ENCODE measurements around the gene SLC25A3.

Gene SLC25A3

GRCh38 chr12:98644433-98644711, 50.9 kb downstream of the SLC25A3 start:
- H3K36me3 ChIP-seq (replicated peaks) = peaks cover 2% of the 10 kb centered on the region
- in situ Hi-C loops (cut with HindIII; ENCODE audit: low pct_ligation_motif_present, low sequenced_read_pairs) = no loop called here
- peak overlapping the region; percentile 94 for H3K27ac ChIP-seq
- H3K4me3 ChIP-seq (ENCODE audit: low read depth, low read length) = peak overlapping the region; percentile 87
- no peak for TF ChIP-seq CTCF (IDR thresholded peaks at IDR 0.05; ENCODE audit: low read depth, low read length, missing control alignments)
- DNase-seq = no peak
- no peaks in the 10 kb centered on the region for H3K27me3 ChIP-seq (replicated peaks)

DNA sequence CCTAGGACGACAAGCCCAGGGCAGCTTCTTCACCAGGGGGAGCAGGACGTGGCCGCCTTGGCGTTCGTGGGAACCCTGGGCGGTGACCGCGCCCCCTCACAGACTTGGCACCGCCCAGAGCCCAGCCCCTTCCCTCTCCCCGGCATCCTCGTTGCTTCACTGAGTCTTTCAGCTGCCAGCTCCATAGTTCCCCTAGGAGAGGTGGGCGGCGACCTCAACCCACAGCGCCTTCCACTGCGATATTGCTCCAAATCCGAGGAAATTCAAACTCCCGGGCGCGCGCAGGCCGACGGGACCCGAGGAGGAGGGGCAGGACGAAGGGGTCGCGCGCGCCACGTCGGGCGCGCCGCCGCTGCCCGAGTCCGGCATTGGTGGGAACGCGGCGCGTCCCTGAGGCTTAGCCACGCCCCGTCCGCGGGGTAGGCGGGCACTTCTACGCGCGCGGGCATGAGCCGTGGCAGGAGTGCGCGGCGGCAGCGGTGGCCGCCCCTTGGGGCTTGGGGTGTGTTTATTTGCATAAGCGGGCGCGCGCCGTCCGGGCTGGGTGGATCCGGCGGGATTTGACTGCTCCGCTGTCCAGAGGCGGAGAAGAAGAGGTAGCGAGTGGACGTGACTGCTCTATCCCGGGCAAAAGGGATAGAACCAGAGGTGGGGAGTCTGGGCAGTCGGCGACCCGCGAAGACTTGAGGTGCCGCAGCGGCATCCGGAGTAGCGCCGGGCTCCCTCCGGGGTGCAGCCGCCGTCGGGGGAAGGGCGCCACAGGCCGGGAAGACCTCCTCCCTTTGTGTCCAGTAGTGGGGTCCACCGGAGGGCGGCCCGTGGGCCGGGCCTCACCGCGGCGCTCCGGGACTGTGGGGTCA, 51.5 kb downstream of the SLC25A3 start, which contains the start of the genes APAF1 and IKBIP:
TSS of gene APAF1 (plus strand) at position 579 of the 860 bp plus-strand sequence. CDS start 3,070 bp downstream, outside the sequence.
TSS of gene IKBIP (minus strand) at position 77 of the 860 bp plus-strand sequence. CDS start 87 bp downstream, outside the sequence.
- Histone ChIP-seq H3K36me3 (replicated peaks) (peaks cover 8% of the 10 kb centered on the region), H3K4me3 (ENCODE audit: low read depth, low read length) (peak within 1 kb of the TSS; percentile 87), H3K27ac (peak within 1 kb of the TSS; percentile 94), H3K27me3 (replicated peaks) (no peaks in the 10 kb centered on the region)
- in situ Hi-C loops (cut with HindIII; ENCODE audit: low pct_ligation_motif_present, low sequenced_read_pairs) = no loop called here
- TF ChIP-seq CTCF (IDR thresholded peaks at IDR 0.05; ENCODE audit: low read depth, low read length, missing control alignments) = peak; percentile 20
- DNase-seq = peak; percentile 96

DNA sequence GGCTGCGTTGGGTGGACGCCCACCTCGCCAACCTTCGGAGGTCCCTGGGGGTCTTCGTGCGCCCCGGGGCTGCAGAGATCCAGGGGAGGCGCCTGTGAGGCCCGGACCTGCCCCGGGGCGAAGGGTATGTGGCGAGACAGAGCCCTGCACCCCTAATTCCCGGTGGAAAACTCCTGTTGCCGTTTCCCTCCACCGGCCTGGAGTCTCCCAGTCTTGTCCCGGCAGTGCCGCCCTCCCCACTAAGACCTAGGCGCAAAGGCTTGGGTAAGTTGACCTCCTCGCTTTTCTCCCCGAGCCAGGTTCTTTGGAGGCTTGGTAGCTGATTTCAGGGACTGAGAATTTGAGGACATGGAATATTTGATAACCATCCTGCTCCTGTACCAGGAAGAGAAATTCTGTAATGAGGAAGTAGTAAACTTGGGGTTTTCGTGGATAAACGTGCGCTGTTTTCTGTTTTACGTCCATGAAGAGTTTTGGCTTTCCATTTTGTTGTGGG, 52.1 kb downstream of the SLC25A3 start:
- in situ Hi-C loops (cut with HindIII; ENCODE audit: low pct_ligation_motif_present, low sequenced_read_pairs) = no loop called here
- no peak for DNase-seq
- peak overlapping the region; percentile 87 for H3K4me3 ChIP-seq (ENCODE audit: low read depth, low read length)
- no peaks in the 10 kb centered on the region for H3K27me3 ChIP-seq (replicated peaks)
- H3K27ac ChIP-seq = peak overlapping the region; percentile 22
- TF ChIP-seq CTCF (IDR thresholded peaks at IDR 0.05; ENCODE audit: low read depth, low read length, missing control alignments) = no peak
- H3K36me3 ChIP-seq (replicated peaks) = peaks cover 10% of the 10 kb centered on the region

DNA sequence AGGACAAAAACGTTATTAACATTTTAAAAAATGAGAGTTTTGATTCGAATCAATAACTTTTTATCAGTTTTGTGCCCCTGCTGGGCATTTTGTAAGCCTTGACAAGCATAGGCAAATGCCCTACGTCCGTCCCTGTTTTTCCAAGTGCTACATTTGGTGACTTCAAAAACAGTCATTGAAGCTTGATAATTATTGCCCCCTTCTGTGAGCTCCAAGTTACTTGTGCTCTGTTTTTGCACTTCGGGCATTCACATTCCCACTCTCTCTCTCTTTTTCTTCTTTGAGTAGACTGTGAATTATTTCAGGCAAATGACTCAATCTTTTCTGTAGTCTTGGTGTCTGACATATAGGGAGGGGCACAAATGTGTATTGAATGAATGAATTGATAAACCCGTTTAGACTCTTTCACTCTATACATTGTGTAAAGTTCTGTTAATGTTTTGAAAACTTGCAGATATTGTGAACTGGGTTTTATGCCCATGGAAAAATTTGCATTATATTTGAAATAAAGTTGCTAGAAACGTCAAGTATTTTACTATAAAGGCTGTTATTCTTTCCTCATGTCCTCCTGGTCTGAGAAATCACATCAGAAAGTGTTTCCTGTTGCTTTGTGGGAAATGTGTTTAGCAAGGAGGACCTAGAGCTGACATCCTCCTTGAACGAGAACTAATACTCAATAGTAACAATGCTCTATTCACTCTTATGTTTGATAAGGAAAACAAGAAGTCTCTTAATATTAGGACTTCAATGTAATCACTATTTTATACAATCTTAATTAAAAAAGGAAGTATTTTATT, 53.0 kb downstream of the SLC25A3 start:
- Histone ChIP-seq H3K36me3 (replicated peaks) (peaks cover 10% of the 10 kb centered on the region), H3K27me3 (replicated peaks) (no peaks in the 10 kb centered on the region), H3K4me3 (ENCODE audit: low read depth, low read length) (peak overlapping the region; percentile 87), H3K27ac (no peak overlapping the region)
- no peak for DNase-seq
- peak; percentile 34 for TF ChIP-seq CTCF (IDR thresholded peaks at IDR 0.05; ENCODE audit: low read depth, low read length, missing control alignments)
- in situ Hi-C loops (cut with HindIII; ENCODE audit: low pct_ligation_motif_present, low sequenced_read_pairs) = no loop called here

DNA sequence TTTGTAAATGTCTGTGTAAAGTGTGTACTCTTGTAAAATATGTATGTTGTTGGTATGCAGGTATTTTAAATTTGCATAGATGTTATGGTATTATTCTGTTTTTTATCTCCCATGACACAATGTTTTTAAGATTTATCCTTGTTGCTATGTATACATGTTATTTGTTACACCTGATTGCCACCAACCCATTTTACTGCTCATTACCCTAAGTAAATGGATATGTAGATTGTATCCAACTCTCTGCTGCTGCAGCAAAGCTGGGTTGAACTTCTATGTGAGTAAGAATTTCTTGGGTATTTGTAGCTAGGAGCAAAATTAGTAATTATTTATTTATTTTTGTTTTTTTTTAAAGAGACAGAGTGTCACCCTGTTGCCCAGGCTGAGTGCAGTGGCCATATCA, 57.8 kb downstream of the SLC25A3 start:
- DNase-seq = no peak
- Histone ChIP-seq H3K4me3 (ENCODE audit: low read depth, low read length) (no peak overlapping the region), H3K27me3 (replicated peaks) (no peaks in the 10 kb centered on the region), H3K36me3 (replicated peaks) (peaks cover 10% of the 10 kb centered on the region), H3K27ac (no peak overlapping the region)
- TF ChIP-seq CTCF (IDR thresholded peaks at IDR 0.05; ENCODE audit: low read depth, low read length, missing control alignments) = no peak
- in situ Hi-C loops (cut with HindIII; ENCODE audit: low pct_ligation_motif_present, low sequenced_read_pairs) = no loop called here
